ENCODE results near the gene KAT5. TPM values are rescaled to one million over a fixed set of nuclear protein-coding genes. Genes with fewer than 3 reads are reported as not detected.

KAT5 gene
- total and polyA plus RNA-seq, 2 of the 4 experiments (the other 2 are of a cell fraction), result 33.3 to 34.2 TPM

DNA sequence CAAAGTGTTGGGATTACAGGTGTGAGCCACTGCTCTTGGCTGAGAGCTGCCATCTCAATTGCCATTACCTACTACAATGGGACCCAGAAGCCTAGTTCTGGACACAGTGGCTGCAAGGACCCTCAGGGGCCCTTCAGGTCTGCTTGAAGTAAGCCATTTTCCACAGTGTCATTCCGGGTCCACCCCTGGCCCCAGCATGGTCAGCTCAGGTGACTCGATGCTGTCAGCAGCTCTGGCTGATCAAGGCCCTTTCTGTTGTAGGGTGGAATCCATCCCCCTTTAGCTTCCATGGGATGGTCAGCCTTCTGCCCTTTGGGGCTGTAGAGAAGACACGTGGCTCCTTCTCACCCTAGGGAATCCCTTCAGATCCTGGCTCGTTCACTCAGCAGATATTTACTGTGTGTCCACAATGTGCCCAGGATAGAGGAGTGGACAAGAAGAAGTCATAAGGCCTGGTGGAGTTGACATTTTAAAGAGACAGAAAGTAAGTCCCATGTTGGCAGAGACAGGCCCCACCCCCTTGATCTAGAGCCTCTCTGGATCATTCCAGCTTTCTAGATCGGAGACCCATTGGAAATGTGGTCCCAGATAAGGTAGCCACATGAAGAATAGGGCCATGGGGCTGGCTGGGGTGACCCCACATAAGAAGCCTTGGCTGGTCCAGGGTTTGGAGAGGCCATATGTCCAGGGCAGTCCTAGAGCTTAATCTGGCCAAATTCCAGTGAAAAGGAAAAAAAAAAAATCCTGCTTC, 15.1 kb upstream of the KAT5 start:
- CTCF ChIA-PET, result interaction anchor here (0.6 kb wide), 1 partner anchor 562 kb away, joined by 4 read pairs; no protein-coding TSS in a partner anchor
- in situ Hi-C loops (cut with MboI; ENCODE audit: low sequenced_read_pairs), result no loop called here

More for the DNA sequence above, 15.1 kb upstream of the KAT5 start:
- Histone ChIP-seq H3K9ac (ENCODE audit: low read depth, low read length) (no peak overlapping the region), H2AFZ (replicated peaks; ENCODE audit: low read length, poor library complexity) (no peak overlapping the region), H3K4me2 (ENCODE audit: low read depth, low read length) (no peak overlapping the region), H2AK5ac (ENCODE audit: low read depth, low read length) (no peak overlapping the region), H3K4me3 (ENCODE audit: insufficient read depth, low read depth, low read length) (no peak overlapping the region), H2BK5ac (ENCODE audit: low read depth, low read length, poor library complexity, severe bottlenecking) (no peak overlapping the region), H3K9me1 (ENCODE audit: insufficient read depth, low read length) (0 out of 2 replicates have a peak, but pooled peaks cover 2% of the 10 kb centered on the region), H2AK9ac (replicated peaks; ENCODE audit: low read depth, low read length, poor library complexity) (no peak overlapping the region), H3K9me3 (ENCODE audit: control insufficient read depth, insufficient read depth, low read length) (no peaks in the 10 kb centered on the region), H2BK120ac (ENCODE audit: low read depth, low read length) (no peak overlapping the region), H3K14ac (replicated peaks; ENCODE audit: low read depth, low read length) (no peak overlapping the region), H3K4ac (ENCODE audit: low read depth, low read length) (no peak overlapping the region), H2BK20ac (ENCODE audit: low read depth, low read length) (no peak overlapping the region), H2BK15ac (ENCODE audit: low read depth, low read length) (no peak overlapping the region), H3K4me1 (ENCODE audit: control insufficient read depth, insufficient read depth, low read length) (no peaks in the 10 kb centered on the region), H3K23ac (ENCODE audit: low read depth, low read length) (no peak overlapping the region), H3K56ac (ENCODE audit: extremely low read depth, insufficient read depth, low read length) (no peak overlapping the region), H3K27ac (ENCODE audit: insufficient read depth, low read length) (no peak overlapping the region), H4K5ac (ENCODE audit: low read depth, low read length) (no peak overlapping the region), H3K27me3 (ENCODE audit: control insufficient read depth, insufficient read depth, low read length) (peaks cover 46% of the 10 kb centered on the region), H4K20me1 (ENCODE audit: insufficient read depth, low read length) (no peaks in the 10 kb centered on the region), H3K36me3 (ENCODE audit: control insufficient read depth, insufficient read depth, low read length) (no peaks in the 10 kb centered on the region), H4K91ac (ENCODE audit: insufficient read depth, low read depth, low read length) (no peak overlapping the region), H3K79me1 (ENCODE audit: low read depth in 1 of 2, low read length in 2 of 2) (no peaks in the 10 kb centered on the region), H4K8ac (ENCODE audit: low read depth in 2 of 2, low read length in 2 of 2) (no peak overlapping the region), H3K18ac (ENCODE audit: low read depth, low read length) (no peak overlapping the region)
- 50% methylated on average over 1 of the region's 5 CpGs; no CpG with 5 or more reads in 1 of the 2 experiments for WGBS, 2 experiments (ENCODE audit: extremely low coverage in 2 of 2, insufficient read length in 1 of 2)
- intact Hi-C loops (cut with micrococcal nuclease), result loop anchor here (10.0 kb wide), 1 partner anchor 68 kb away; no protein-coding TSS in a partner anchor
- dilution Hi-C loops (cut with HindIII; ENCODE audit: low sequenced_read_pairs, unreplicated experiment), result no loop called here
- ATAC-seq (ENCODE audit: low read depth) (no peak), DNase-seq (no peak)
- POLR2A ChIA-PET (ENCODE audit: unreplicated experiment), result interaction anchor here (0.7 kb wide), 1 partner anchor 21 kb away, joined by 3 read pairs; no protein-coding TSS in a partner anchor
- no TSS peak for BruUV-seq (replicated peaks)
- no peak for TF ChIP-seq POLR2A (IDR thresholded peaks at IDR 0.05; ENCODE audit: low read depth, low read length)
- TF ChIP-seq RAD21 (IDR thresholded peaks at IDR 0.05; ENCODE audit: low read length), result no peak
- TF ChIP-seq RCOR1 (IDR thresholded peaks at IDR 0.05; ENCODE audit: insufficient replicate concordance, low read length), result no peak
- TF ChIP-seq, protein P1, sequence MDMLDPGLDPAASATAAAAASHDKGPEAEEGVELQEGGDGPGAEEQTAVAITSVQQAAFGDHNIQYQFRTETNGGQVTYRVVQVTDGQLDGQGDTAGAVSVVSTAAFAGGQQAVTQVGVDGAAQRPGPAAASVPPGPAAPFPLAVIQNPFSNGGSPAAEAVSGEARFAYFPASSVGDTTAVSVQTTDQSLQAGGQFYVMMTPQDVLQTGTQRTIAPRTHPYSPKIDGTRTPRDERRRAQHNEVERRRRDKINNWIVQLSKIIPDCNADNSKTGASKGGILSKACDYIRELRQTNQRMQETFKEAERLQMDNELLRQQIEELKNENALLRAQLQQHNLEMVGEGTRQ (IDR thresholded peaks at IDR 0.05; ENCODE audit: low read depth, low read length), result no peak
- no peak for TF ChIP-seq CHD1 (IDR thresholded peaks at IDR 0.05; ENCODE audit: low read depth, low read length)
- TF ChIP-seq SMC3 (IDR thresholded peaks at IDR 0.05; ENCODE audit: low read depth, low read length), result no peak
- TF ChIP-seq FOS (IDR thresholded peaks at IDR 0.05; ENCODE audit: low read depth, low read length), result no peak
